GM18498 (cell line): Measurements from ENCODE around the gene FAM20A.
"Not testable (repeated sequence)": the region's sequence is repeated elsewhere in the genome, so short reads cannot be mapped to it uniquely, and the experiment has no call there.

Source experiments
- ATAC-seq: cut with Tn5 transposase; IDR thresholded peaks from one replicate; pipeline ENCODE4 v1.9.1; 2021; ENCODE audit warnings: mild to moderate bottlenecking, moderate library complexity; ENCODE audit not compliant: unreplicated experiment

Gene FAM20A

GRCh38 chr17:68591583-68591982, 9.6 kb downstream of the FAM20A start:
- no peak for ATAC-seq

- ATAC-seq, result no peak
Measured at GRCh38 chr17:68589086-68589485, 12.1 kb downstream of the FAM20A start.

- no peak for ATAC-seq
Measured at GRCh38 chr17:68588362-68588761, 12.8 kb downstream of the FAM20A start.

- ATAC-seq, result no peak
Measured at GRCh38 chr17:68587847-68588246, 13.3 kb downstream of the FAM20A start.

GRCh38 chr17:68587026-68587425, 14.1 kb downstream of the FAM20A start:
- no peak for ATAC-seq

- ATAC-seq, result no peak
Measured at GRCh38 chr17:68585643-68586042, 15.5 kb downstream of the FAM20A start.

GRCh38 chr17:68584581-68585303, 16.4 kb downstream of the FAM20A start:
- ATAC-seq, result no peak

GRCh38 chr17:68582867-68583266, 18.3 kb downstream of the FAM20A start:
- not testable (repeated sequence) for ATAC-seq

GRCh38 chr17:68581863-68582645, 19.1 kb downstream of the FAM20A start:
- no peak for ATAC-seq

GRCh38 chr17:68580236-68580770, 20.9 kb downstream of the FAM20A start:
- no peak for ATAC-seq

- no peak for ATAC-seq
Measured at GRCh38 chr17:68579194-68579927, 21.8 kb downstream of the FAM20A start.

- ATAC-seq, result no peak
Measured at GRCh38 chr17:68578236-68578635, 22.9 kb downstream of the FAM20A start.

GRCh38 chr17:68577497-68577821, 23.7 kb downstream of the FAM20A start:
- no peak for ATAC-seq

GRCh38 chr17:68576811-68577496, 24.2 kb downstream of the FAM20A start:
- no peak for ATAC-seq

- ATAC-seq, result no peak
Measured at GRCh38 chr17:68576137-68576536, 25.0 kb downstream of the FAM20A start.

GRCh38 chr17:68573338-68573737, 27.8 kb downstream of the FAM20A start:
- no peak for ATAC-seq

- ATAC-seq, result no peak
Measured at GRCh38 chr17:68572138-68572842, 28.9 kb downstream of the FAM20A start.

GRCh38 chr17:68570526-68570925, 30.6 kb downstream of the FAM20A start:
- no peak for ATAC-seq

GRCh38 chr17:68569346-68569745, 31.8 kb downstream of the FAM20A start:
- ATAC-seq, result no peak

GRCh38 chr17:68568581-68568980, 32.6 kb downstream of the FAM20A start:
- ATAC-seq, result no peak
